Erythroblast (primary cell): ENCODE measurements around the gene PFN3.

Experiments
- GATA1 ChIP-seq: IDR thresholded peaks from 2 replicates; pipeline ENCODE4 v1.6.1; 2011; ENCODE audit warnings: low read depth, mild to moderate bottlenecking, control low read depth, low read length, moderate library complexity
- POLR2A ChIP-seq: IDR thresholded peaks from 2 replicates; pipeline ENCODE4 v1.6.1; 2011; ENCODE audit warnings: mild to moderate bottlenecking, low read length

GRCh38 chr5:177383181-177383580 lies 17.3 kb downstream of the PFN3 start:
- TF ChIP-seq POLR2A (no peak), GATA1 (no peak)
